Measurements from ENCODE around the gene TUBB.

GRCh38 chr6:30686908-30687658 is 33.1 kb upstream of the TUBB start:
- TF ChIP-seq CTCF (IDR thresholded peaks at IDR 0.05; ENCODE audit: control extremely low read depth in 1 of 3, insufficient read depth in 1 of 3, low read depth in 1 of 3, low read length in 3 of 3), result no peak
- TF ChIP-seq FOSL1 (IDR thresholded peaks at IDR 0.05; ENCODE audit: insufficient read depth, low read depth, low read length), result no peak
